Measurements from ENCODE around the gene FBXO17. TPM values are rescaled to one million over a fixed set of nuclear protein-coding genes. Genes with fewer than 3 reads are reported as not detected.

The FBXO17 gene
- total RNA-seq, 2 donors from 2014 or later = 18.8 to 25.2 TPM

GRCh38 chr19:38977445-38978325 lies 2.1 kb upstream of the FBXO17 start:
- Histone ChIP-seq H3K4me1 (peaks cover 40% of the 10 kb centered on the region), H3K36me3 (replicated peaks in 1 of 2; ENCODE audit: insufficient read depth in 1 of 2, low read depth in 2 of 2) (no peaks in the 10 kb centered on the region), H3K9me3 (no peaks in the 10 kb centered on the region), H3K27ac (peak overlapping the region in 1 of 4 donors; percentile 20), H3K4me3 (no peak overlapping the region), H3K27me3 (no peaks in the 10 kb centered on the region)
- no peak for ATAC-seq
- TF ChIP-seq POLR2A (IDR thresholded peaks at IDR 0.05) = no peak
- TF ChIP-seq, protein P1, sequence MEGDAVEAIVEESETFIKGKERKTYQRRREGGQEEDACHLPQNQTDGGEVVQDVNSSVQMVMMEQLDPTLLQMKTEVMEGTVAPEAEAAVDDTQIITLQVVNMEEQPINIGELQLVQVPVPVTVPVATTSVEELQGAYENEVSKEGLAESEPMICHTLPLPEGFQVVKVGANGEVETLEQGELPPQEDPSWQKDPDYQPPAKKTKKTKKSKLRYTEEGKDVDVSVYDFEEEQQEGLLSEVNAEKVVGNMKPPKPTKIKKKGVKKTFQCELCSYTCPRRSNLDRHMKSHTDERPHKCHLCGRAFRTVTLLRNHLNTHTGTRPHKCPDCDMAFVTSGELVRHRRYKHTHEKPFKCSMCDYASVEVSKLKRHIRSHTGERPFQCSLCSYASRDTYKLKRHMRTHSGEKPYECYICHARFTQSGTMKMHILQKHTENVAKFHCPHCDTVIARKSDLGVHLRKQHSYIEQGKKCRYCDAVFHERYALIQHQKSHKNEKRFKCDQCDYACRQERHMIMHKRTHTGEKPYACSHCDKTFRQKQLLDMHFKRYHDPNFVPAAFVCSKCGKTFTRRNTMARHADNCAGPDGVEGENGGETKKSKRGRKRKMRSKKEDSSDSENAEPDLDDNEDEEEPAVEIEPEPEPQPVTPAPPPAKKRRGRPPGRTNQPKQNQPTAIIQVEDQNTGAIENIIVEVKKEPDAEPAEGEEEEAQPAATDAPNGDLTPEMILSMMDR (IDR thresholded peaks at IDR 0.05) = no peak
- intact Hi-C loops (cut with DNase I) = no loop called here
- DNase-seq = no peak
- 62 to 70% methylated on average over 14 to 15 of the region's 15 CpGs for WGBS, 2 donors

DNA sequence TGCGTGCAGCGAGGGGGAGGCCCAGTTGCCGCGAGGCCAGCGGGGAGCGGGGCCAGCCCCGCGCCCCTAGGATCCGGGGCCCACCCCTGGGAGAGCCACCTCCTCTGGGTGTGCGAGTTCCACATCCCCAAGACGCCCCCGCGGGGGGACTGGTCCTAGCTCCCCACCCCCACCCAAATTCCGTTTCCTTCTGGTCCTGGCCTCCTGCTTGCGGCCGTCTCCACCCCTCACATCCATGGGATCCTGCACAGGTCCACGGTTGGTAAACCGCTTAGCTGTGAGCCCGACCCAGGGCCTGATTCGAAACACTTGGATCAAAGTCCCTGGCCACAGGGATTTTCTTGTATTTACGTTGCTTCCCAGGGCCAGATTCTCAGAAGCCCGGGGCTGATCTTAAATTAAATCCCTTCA lies 324 bp upstream of the FBXO17 start:
- 0 to 4% methylated on average over 9 to 17 of the region's 22 CpGs for WGBS, 2 donors
- peak; percentile 21 to 48 (median 38) for DNase-seq
- intact Hi-C loops (cut with DNase I) = no loop called here

DNA sequence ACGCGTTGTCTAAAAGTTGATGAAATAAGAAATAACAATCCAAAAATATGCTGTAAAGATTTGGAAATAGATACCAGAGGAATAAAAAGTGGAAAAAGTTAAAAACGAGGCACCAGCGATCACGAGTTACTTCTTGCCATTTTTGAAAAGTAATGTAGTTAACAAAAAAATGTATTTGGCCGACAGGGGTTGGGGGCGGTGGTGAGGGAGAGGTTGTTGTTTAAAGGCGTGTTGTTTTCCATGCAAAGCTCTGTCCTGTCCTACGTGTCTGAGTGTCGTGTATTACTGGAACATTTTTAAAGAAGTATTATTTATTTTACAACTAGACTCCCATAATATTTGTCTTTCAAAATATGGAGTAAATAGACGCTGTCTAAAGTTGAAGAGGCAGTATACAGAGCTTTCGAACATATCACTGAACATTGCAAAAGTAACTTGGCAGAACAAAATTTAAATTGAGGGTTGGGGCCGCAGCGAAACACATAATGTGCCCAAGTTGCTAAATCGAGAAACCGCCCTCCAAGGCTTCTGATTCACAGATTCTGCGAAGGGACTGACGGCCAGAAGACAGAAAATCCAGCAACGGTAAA lies 823 bp downstream of the FBXO17 start:
- no peak for DNase-seq
- WGBS, 2 donors = 19 to 25% methylated on average over 19 of the region's 19 CpGs
- Histone ChIP-seq H3K27ac (peak overlapping the region; percentile 72 to 90 (median 84)), H3K4me3 (peak overlapping the region in 1 of 2 donors; percentile 57), H3K27me3 (no peaks in the 10 kb centered on the region), H3K9me3 (no peaks in the 10 kb centered on the region), H3K4me1 (peaks cover 40% of the 10 kb centered on the region), H3K36me3 (replicated peaks in 1 of 2; ENCODE audit: insufficient read depth in 1 of 2, low read depth in 2 of 2) (no peaks in the 10 kb centered on the region)
- ATAC-seq = no peak
- intact Hi-C loops (cut with DNase I) = no loop called here
- no peak for TF ChIP-seq POLR2A (IDR thresholded peaks at IDR 0.05)
- TF ChIP-seq, protein P1 (IDR thresholded peaks at IDR 0.05) = no peak

More for the DNA sequence above, 324 bp upstream of the FBXO17 start:
- Histone ChIP-seq H3K27me3 (no peaks in the 10 kb centered on the region), H3K4me3 (peak overlapping the region in 1 of 2 donors; percentile 57), H3K9me3 (no peaks in the 10 kb centered on the region), H3K36me3 (replicated peaks in 1 of 2; ENCODE audit: insufficient read depth in 1 of 2, low read depth in 2 of 2) (no peaks in the 10 kb centered on the region), H3K4me1 (peaks cover 40% of the 10 kb centered on the region), H3K27ac (peak overlapping the region; percentile 72 to 90 (median 84))
- ATAC-seq = peak; percentile 36
- TF ChIP-seq, protein P1 (IDR thresholded peaks at IDR 0.05) = no peak
- no peak for TF ChIP-seq POLR2A (IDR thresholded peaks at IDR 0.05)

- intact Hi-C loops (cut with DNase I) = no loop called here
- no peak overlapping the region for H3K27ac ChIP-seq
- H3K36me3 ChIP-seq (replicated peaks in 1 of 2; ENCODE audit: insufficient read depth in 1 of 2, low read depth in 2 of 2) = no peaks in the 10 kb centered on the region
- no peak overlapping the region for H3K4me3 ChIP-seq
- no peak for TF ChIP-seq POLR2A (IDR thresholded peaks at IDR 0.05)
- TF ChIP-seq, protein P1 (IDR thresholded peaks at IDR 0.05) = no peak
- no peak for ATAC-seq
- no peaks in the 10 kb centered on the region for H3K27me3 ChIP-seq
- no peak for DNase-seq
- peaks cover 21% of the 10 kb centered on the region for H3K4me1 ChIP-seq
- 86 to 87% methylated on average over 2 of the region's 2 CpGs for WGBS, 2 donors
- no peaks in the 10 kb centered on the region for H3K9me3 ChIP-seq
Observed at GRCh38 chr19:38971672-38972071, 3.9 kb downstream of the FBXO17 start.
